DMS53 (cell line): ENCODE results near the gene GRK5.

Experiments used
- DNase-seq: peaks from one replicate; lab custom pipeline; 2025; lab: John Stamatoyannopoulos, UW

Gene GRK5

GRCh38 chr10:119483001-119483400 is 275.6 kb downstream of the GRK5 start:
- DNase-seq: no peak

- no peak for DNase-seq
Observed at GRCh38 chr10:119483839-119484238, 276.5 kb downstream of the GRK5 start.

GRCh38 chr10:119488675-119489074 is 281.3 kb downstream of the GRK5 start:
- DNase-seq: no peak

GRCh38 chr10:119489991-119490326 is 282.6 kb downstream of the GRK5 start:
- no peak for DNase-seq

GRCh38 chr10:119491966-119492757 is 284.8 kb downstream of the GRK5 start:
- no peak for DNase-seq

GRCh38 chr10:119493155-119493554 is 285.8 kb downstream of the GRK5 start:
- DNase-seq: no peak

- peak; percentile 53 for DNase-seq
Observed at GRCh38 chr10:119494236-119495020, 287.1 kb downstream of the GRK5 start.

GRCh38 chr10:119495021-119495505 is 287.7 kb downstream of the GRK5 start:
- no peak for DNase-seq

- DNase-seq: no peak
Observed at GRCh38 chr10:119495545-119495944, 288.2 kb downstream of the GRK5 start.

GRCh38 chr10:119496273-119496672 is 288.9 kb downstream of the GRK5 start:
- DNase-seq: no peak

GRCh38 chr10:119497243-119497642 is 289.9 kb downstream of the GRK5 start:
- no peak for DNase-seq

- peak; percentile 71 for DNase-seq
Observed at GRCh38 chr10:119498889-119499676, 291.7 kb downstream of the GRK5 start.

GRCh38 chr10:119499677-119500002 is 292.3 kb downstream of the GRK5 start:
- no peak for DNase-seq

GRCh38 chr10:119500123-119500795 is 292.9 kb downstream of the GRK5 start:
- DNase-seq: no peak

- DNase-seq: no peak
Observed at GRCh38 chr10:119500821-119501220, 293.4 kb downstream of the GRK5 start.

GRCh38 chr10:119501690-119502089 is 294.3 kb downstream of the GRK5 start:
- DNase-seq: no peak

- DNase-seq: no peak
Observed at GRCh38 chr10:119502209-119502608, 294.8 kb downstream of the GRK5 start.

- no peak for DNase-seq
Observed at GRCh38 chr10:119502618-119503155, 295.3 kb downstream of the GRK5 start.

GRCh38 chr10:119503821-119504220 is 296.4 kb downstream of the GRK5 start:
- no peak for DNase-seq

- DNase-seq: no peak
Observed at GRCh38 chr10:119504651-119505050, 297.3 kb downstream of the GRK5 start.

- DNase-seq: no peak
Observed at GRCh38 chr10:119505131-119505551, 297.8 kb downstream of the GRK5 start.
